Measurements from ENCODE around the gene PDPN.

PDPN gene

DNA sequence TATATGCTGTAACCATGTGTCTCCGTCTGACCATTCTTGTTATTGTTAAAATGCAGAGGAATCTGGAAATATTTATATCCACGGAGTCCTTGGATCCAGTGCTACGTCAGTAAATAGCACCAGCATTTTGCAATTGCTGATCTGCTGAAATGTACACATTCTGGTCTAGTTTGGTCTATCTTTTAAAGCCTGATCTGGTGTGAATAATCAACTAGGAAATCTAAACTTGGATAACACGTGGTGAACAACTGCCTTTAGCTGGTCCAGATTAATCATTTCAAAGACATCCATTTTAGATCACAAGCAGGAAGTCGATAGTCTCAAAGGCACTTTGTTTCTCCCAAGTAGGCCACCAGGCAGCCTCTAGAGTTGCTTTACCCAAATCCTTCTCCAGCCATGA, 32.6 kb downstream of the PDPN start:
- peaks cover 10 to 59% of the 10 kb centered on the region in 2 experiments; a peak in 2 of 3 replicates for H3K36me3 ChIP-seq (ENCODE audit: control insufficient read depth in 2 of 2, insufficient read depth in 1 of 2, low read length in 2 of 2)
- no peak for TF ChIP-seq ZNF394 (tag by site-specific recombination; IDR thresholded peaks at IDR 0.05; ENCODE audit: borderline replicate concordance)
- H3K4me1 ChIP-seq (ENCODE audit: control insufficient read depth, insufficient read depth, low read length) = no peaks in the 10 kb centered on the region
- ChIA-PET CTCF (interaction anchor here (0.6 kb wide), 1 partner anchor 8 kb away, joined by 5 read pairs; no protein-coding TSS in a partner anchor), POLR2A (no interaction called here)
- H3K27ac ChIP-seq (ENCODE audit: extremely low read depth, low read depth, low read length) = no peak overlapping the region
- H3K4me3 ChIP-seq (ENCODE audit: low read depth, low read length) = no peak overlapping the region
- H3K9me3 ChIP-seq (ENCODE audit: control insufficient read depth, insufficient read depth, low read depth, low read length) = no peaks in the 10 kb centered on the region

DNA sequence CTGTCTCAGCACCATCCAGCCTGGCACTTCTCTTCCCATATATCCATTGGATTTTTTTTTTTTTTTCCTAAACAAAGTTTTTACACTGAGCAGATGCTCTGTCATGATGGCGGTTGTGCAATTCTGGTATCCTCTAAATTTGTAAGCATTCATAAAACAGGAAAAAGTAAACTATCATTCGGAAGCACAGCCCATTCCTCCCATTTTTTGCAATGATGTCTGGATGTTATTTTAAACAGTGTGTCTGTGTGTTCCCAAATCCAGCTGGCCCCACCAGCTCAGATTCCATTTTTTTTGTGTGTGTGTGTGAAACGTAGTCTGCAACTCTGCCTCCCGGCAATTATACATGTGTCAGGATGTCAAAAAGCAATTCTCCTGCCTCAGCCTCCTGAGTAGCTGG, 33.5 kb downstream of the PDPN start:
- ChIA-PET CTCF (interaction anchor here (0.6 kb wide), 3 partner anchors 9 to 348 kb away, joined by 3 to 5 read pairs (median 4); no protein-coding TSS in a partner anchor), POLR2A (interaction anchor here (0.6 kb wide), 1 partner anchor 17 kb away, joined by 4 read pairs; no protein-coding TSS in a partner anchor)
- no peaks in the 10 kb centered on the region for H3K4me1 ChIP-seq (ENCODE audit: control insufficient read depth, insufficient read depth, low read length)
- no peaks in the 10 kb centered on the region for H3K9me3 ChIP-seq (ENCODE audit: control insufficient read depth, insufficient read depth, low read depth, low read length)
- TF ChIP-seq WT1 (tag by site-specific recombination; IDR thresholded peaks at IDR 0.05) = no peak
- TF ChIP-seq ZNF404 (tag by site-specific recombination; IDR thresholded peaks at IDR 0.05) = no peak
- no peak for TF ChIP-seq GFI1B (tag by site-specific recombination; IDR thresholded peaks at IDR 0.05)
- TF ChIP-seq, protein P1, sequence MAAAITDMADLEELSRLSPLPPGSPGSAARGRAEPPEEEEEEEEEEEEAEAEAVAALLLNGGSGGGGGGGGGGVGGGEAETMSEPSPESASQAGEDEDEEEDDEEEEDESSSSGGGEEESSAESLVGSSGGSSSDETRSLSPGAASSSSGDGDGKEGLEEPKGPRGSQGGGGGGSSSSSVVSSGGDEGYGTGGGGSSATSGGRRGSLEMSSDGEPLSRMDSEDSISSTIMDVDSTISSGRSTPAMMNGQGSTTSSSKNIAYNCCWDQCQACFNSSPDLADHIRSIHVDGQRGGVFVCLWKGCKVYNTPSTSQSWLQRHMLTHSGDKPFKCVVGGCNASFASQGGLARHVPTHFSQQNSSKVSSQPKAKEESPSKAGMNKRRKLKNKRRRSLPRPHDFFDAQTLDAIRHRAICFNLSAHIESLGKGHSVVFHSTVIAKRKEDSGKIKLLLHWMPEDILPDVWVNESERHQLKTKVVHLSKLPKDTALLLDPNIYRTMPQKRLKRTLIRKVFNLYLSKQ (tag by site-specific recombination; IDR thresholded peaks at IDR 0.05; ENCODE audit: borderline replicate concordance) = no peak
- no peak for TF ChIP-seq ZNF473 (tag by site-specific recombination; IDR thresholded peaks at IDR 0.05)
- no peak for TF ChIP-seq GLI4 (tag by site-specific recombination; IDR thresholded peaks at IDR 0.05)
- TF ChIP-seq, protein P2, sequence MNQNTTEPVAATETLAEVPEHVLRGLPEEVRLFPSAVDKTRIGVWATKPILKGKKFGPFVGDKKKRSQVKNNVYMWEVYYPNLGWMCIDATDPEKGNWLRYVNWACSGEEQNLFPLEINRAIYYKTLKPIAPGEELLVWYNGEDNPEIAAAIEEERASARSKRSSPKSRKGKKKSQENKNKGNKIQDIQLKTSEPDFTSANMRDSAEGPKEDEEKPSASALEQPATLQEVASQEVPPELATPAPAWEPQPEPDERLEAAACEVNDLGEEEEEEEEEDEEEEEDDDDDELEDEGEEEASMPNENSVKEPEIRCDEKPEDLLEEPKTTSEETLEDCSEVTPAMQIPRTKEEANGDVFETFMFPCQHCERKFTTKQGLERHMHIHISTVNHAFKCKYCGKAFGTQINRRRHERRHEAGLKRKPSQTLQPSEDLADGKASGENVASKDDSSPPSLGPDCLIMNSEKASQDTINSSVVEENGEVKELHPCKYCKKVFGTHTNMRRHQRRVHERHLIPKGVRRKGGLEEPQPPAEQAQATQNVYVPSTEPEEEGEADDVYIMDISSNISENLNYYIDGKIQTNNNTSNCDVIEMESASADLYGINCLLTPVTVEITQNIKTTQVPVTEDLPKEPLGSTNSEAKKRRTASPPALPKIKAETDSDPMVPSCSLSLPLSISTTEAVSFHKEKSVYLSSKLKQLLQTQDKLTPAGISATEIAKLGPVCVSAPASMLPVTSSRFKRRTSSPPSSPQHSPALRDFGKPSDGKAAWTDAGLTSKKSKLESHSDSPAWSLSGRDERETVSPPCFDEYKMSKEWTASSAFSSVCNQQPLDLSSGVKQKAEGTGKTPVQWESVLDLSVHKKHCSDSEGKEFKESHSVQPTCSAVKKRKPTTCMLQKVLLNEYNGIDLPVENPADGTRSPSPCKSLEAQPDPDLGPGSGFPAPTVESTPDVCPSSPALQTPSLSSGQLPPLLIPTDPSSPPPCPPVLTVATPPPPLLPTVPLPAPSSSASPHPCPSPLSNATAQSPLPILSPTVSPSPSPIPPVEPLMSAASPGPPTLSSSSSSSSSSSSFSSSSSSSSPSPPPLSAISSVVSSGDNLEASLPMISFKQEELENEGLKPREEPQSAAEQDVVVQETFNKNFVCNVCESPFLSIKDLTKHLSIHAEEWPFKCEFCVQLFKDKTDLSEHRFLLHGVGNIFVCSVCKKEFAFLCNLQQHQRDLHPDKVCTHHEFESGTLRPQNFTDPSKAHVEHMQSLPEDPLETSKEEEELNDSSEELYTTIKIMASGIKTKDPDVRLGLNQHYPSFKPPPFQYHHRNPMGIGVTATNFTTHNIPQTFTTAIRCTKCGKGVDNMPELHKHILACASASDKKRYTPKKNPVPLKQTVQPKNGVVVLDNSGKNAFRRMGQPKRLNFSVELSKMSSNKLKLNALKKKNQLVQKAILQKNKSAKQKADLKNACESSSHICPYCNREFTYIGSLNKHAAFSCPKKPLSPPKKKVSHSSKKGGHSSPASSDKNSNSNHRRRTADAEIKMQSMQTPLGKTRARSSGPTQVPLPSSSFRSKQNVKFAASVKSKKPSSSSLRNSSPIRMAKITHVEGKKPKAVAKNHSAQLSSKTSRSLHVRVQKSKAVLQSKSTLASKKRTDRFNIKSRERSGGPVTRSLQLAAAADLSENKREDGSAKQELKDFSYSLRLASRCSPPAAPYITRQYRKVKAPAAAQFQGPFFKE (tag by site-specific recombination; IDR thresholded peaks at IDR 0.05; ENCODE audit: borderline replicate concordance) = no peak
- no peak for TF ChIP-seq BCL11A (tag by site-specific recombination; IDR thresholded peaks at IDR 0.05; ENCODE audit: low read depth)
- no peak overlapping the region for H3K27ac ChIP-seq (ENCODE audit: extremely low read depth, low read depth, low read length)
- H3K36me3 ChIP-seq (ENCODE audit: control insufficient read depth in 2 of 2, insufficient read depth in 1 of 2, low read length in 2 of 2) = peaks cover 10 to 51% of the 10 kb centered on the region in 2 experiments; a peak in 2 of 3 replicates
- H3K4me3 ChIP-seq (ENCODE audit: low read depth, low read length) = no peak overlapping the region

DNA sequence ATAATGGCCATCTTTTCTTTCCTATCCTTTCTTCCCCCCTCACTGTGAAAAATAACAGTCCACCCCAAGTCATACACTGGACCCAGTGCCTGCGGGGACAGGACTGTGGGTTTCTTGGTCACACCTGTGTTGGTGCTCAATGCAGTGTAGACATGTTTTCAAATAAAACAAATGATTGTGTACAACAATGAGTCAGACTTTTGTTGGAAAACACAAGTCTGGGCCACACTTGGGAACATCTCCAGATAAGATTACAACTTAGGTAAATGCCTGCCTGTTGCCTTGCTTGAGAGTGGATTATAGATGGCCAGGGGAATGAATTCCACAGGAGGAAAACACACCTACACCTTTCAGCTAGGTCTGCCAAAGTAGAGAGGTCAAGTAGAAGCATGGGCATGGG, 34.1 kb downstream of the PDPN start:
- Histone ChIP-seq H3K4me1 (ENCODE audit: control insufficient read depth, insufficient read depth, low read length) (no peaks in the 10 kb centered on the region), H3K9me3 (ENCODE audit: control insufficient read depth, insufficient read depth, low read depth, low read length) (no peaks in the 10 kb centered on the region), H3K36me3 (ENCODE audit: control insufficient read depth in 2 of 2, insufficient read depth in 1 of 2, low read length in 2 of 2) (peaks cover 10 to 46% of the 10 kb centered on the region in 2 experiments; a peak in 2 of 3 replicates), H3K27ac (ENCODE audit: extremely low read depth, low read depth, low read length) (no peak overlapping the region), H3K4me3 (ENCODE audit: low read depth, low read length) (no peak overlapping the region)
- POLR2A ChIA-PET = no interaction called here
- TF ChIP-seq IKZF3 (tag by site-specific recombination; IDR thresholded peaks at IDR 0.05) (no peak), ZNF623 (tag by site-specific recombination; IDR thresholded peaks at IDR 0.05) (no peak)
- CTCF ChIA-PET = no interaction called here

Measured in HEK293 (cell line).